Ishikawa (cell line): Measurements from ENCODE around the gene PATL2.

Experiments
- CEBPB ChIP-seq: IDR thresholded peaks from 2 replicates; pipeline ENCODE4 v1.6.1; 2012
- CREB1 ChIP-seq: IDR thresholded peaks from 2 replicates; pipeline ENCODE4 v1.6.1; 2012; ENCODE audit warnings: low read depth
- EGR1 ChIP-seq: IDR thresholded peaks from 2 replicates; pipeline ENCODE4 v1.6.1; 2012
- EP300 ChIP-seq: IDR thresholded peaks from 2 replicates; pipeline ENCODE4 v1.6.1; 2012; ENCODE audit warnings: borderline replicate concordance
- FOXM1 ChIP-seq: IDR thresholded peaks from 2 replicates; pipeline ENCODE4 v1.6.1; 2012; ENCODE audit warnings: low read depth, borderline replicate concordance
- RAD21 ChIP-seq: IDR thresholded peaks from 2 replicates; pipeline ENCODE4 v1.6.1; 2012; ENCODE audit warnings: low read depth
- TAF1 ChIP-seq: IDR thresholded peaks from 2 replicates; pipeline ENCODE4 v1.6.1; 2012; ENCODE audit warnings: low read depth, mild to moderate bottlenecking
- TCF12 ChIP-seq: IDR thresholded peaks from 2 replicates; pipeline ENCODE4 v1.6.1; 2012; ENCODE audit warnings: low read depth
- TEAD4 ChIP-seq: IDR thresholded peaks from 2 replicates; pipeline ENCODE4 v1.6.1; 2012
- YY1 ChIP-seq: IDR thresholded peaks from 2 replicates; pipeline ENCODE4 v1.6.1; 2012; ENCODE audit warnings: low read depth
- TF ChIP-seq, protein P1 (sequence below): IDR thresholded peaks from 2 replicates; pipeline ENCODE4 v1.6.1; 2012; ENCODE audit warnings: low read depth, mild to moderate bottlenecking
- TF ChIP-seq, protein P2 (sequence below): IDR thresholded peaks from 2 replicates; pipeline ENCODE4 v1.6.1; 2012
- TF ChIP-seq, protein P3 (sequence below): IDR thresholded peaks from 2 replicates; pipeline ENCODE4 v1.6.1; 2012

DNA sequence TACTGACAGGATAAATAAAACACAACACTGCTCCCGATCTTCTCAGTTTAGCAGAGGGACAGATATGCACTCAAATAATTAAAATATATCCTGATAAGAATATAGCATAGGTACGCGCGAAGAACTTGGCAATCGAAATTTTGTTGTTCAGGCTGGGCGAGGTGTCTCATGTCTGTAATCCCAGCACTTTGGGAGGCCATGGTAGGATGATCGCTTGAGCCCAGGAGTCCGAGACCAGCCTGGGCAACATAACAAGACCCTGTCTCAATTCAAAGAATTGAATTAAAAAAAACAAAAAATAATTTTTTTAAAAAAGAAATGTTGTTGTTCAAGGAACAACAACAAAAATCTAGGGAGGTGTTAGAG, 7.8 kb upstream of the PATL2 start:
- TF ChIP-seq TAF1: no peak
- no peak for TF ChIP-seq CEBPB
- TF ChIP-seq TCF12: no peak
- TF ChIP-seq FOXM1: no peak
- no peak for TF ChIP-seq RAD21
- TF ChIP-seq EP300: no peak
- TF ChIP-seq, protein P1, sequence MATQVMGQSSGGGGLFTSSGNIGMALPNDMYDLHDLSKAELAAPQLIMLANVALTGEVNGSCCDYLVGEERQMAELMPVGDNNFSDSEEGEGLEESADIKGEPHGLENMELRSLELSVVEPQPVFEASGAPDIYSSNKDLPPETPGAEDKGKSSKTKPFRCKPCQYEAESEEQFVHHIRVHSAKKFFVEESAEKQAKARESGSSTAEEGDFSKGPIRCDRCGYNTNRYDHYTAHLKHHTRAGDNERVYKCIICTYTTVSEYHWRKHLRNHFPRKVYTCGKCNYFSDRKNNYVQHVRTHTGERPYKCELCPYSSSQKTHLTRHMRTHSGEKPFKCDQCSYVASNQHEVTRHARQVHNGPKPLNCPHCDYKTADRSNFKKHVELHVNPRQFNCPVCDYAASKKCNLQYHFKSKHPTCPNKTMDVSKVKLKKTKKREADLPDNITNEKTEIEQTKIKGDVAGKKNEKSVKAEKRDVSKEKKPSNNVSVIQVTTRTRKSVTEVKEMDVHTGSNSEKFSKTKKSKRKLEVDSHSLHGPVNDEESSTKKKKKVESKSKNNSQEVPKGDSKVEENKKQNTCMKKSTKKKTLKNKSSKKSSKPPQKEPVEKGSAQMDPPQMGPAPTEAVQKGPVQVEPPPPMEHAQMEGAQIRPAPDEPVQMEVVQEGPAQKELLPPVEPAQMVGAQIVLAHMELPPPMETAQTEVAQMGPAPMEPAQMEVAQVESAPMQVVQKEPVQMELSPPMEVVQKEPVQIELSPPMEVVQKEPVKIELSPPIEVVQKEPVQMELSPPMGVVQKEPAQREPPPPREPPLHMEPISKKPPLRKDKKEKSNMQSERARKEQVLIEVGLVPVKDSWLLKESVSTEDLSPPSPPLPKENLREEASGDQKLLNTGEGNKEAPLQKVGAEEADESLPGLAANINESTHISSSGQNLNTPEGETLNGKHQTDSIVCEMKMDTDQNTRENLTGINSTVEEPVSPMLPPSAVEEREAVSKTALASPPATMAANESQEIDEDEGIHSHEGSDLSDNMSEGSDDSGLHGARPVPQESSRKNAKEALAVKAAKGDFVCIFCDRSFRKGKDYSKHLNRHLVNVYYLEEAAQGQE: no peak
- TF ChIP-seq CREB1: no peak
- TF ChIP-seq, protein P2, sequence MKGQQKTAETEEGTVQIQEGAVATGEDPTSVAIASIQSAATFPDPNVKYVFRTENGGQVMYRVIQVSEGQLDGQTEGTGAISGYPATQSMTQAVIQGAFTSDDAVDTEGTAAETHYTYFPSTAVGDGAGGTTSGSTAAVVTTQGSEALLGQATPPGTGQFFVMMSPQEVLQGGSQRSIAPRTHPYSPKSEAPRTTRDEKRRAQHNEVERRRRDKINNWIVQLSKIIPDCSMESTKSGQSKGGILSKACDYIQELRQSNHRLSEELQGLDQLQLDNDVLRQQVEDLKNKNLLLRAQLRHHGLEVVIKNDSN: no peak
- TF ChIP-seq YY1: no peak
- no peak for TF ChIP-seq TEAD4
- TF ChIP-seq, protein P3, sequence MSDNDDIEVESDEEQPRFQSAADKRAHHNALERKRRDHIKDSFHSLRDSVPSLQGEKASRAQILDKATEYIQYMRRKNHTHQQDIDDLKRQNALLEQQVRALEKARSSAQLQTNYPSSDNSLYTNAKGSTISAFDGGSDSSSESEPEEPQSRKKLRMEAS: no peak
- no peak for TF ChIP-seq EGR1
